HUES64 (cell line): Measurements from ENCODE around the gene TET1.
"Not testable (repeated sequence)": the region's sequence is repeated elsewhere in the genome, so short reads cannot be mapped to it uniquely, and the experiment has no call there.

ENCODE experiments used
- H3K27ac ChIP-seq: 2 replicates; pipeline ENCODE4 v1.7.0; 2013; ENCODE audit warnings: low read depth, low read length, inconsistent platforms
- H3K27me3 ChIP-seq: 2 replicates; pipeline ENCODE4 v1.6.1; 2013; ENCODE audit warnings: mild to moderate bottlenecking, low read length; ENCODE audit not compliant: insufficient read depth
- H3K36me3 ChIP-seq: 2 replicates; pipeline ENCODE4 v1.6.1; 2013; ENCODE audit warnings: mild to moderate bottlenecking, low read length; ENCODE audit not compliant: insufficient read depth
- H3K4me1 ChIP-seq: 2 replicates; pipeline ENCODE4 v1.6.1; 2013; ENCODE audit warnings: mild to moderate bottlenecking, low read length, moderate library complexity; ENCODE audit not compliant: insufficient read depth
- H3K4me3 ChIP-seq: 2 replicates; pipeline ENCODE4 v1.5.1; 2013; ENCODE audit warnings: mild to moderate bottlenecking, low read length, moderate library complexity
- H3K9ac ChIP-seq: 2 replicates; pipeline ENCODE4 v1.6.1; 2013; ENCODE audit warnings: mild to moderate bottlenecking, low read depth, low read length
- H3K9me3 ChIP-seq: 2 replicates; pipeline ENCODE4 v1.6.1; 2013; ENCODE audit warnings: low read depth, low read length; ENCODE audit not compliant: insufficient read depth
- WGBS: fragments of 150-250, 120-280 bp; methylation state at CpG from one replicate; pipeline ENCODE4 v1.1.7; 2013; ENCODE audit warnings: missing lambda C conversion rate; 5-methylcytosine and 5-hydroxymethylcytosine counted together

TET1 gene

GRCh38 chr10:68565658-68566057, 5.5 kb downstream of the TET1 start:
- no peaks in the 10 kb centered on the region for H3K9me3 ChIP-seq
- no peak overlapping the region for H3K9ac ChIP-seq
- no peak overlapping the region for H3K4me3 ChIP-seq
- WGBS, result 93% methylated on average over 2 of the region's 3 CpGs
- no peaks in the 10 kb centered on the region for H3K36me3 ChIP-seq
- H3K27me3 ChIP-seq, result no peaks in the 10 kb centered on the region
- H3K4me1 ChIP-seq, result peaks cover 19% of the 10 kb centered on the region
- H3K27ac ChIP-seq, result no peak overlapping the region

- no peak overlapping the region for H3K27ac ChIP-seq
- H3K4me3 ChIP-seq, result no peak overlapping the region
- 100% methylated on average over 1 of the region's 1 CpG for WGBS
- H3K27me3 ChIP-seq, result no peaks in the 10 kb centered on the region
- peaks cover 19% of the 10 kb centered on the region for H3K4me1 ChIP-seq
- H3K9ac ChIP-seq, result no peak overlapping the region
- H3K36me3 ChIP-seq, result no peaks in the 10 kb centered on the region
- H3K9me3 ChIP-seq, result no peaks in the 10 kb centered on the region
These were observed 6.2 kb downstream of the TET1 start for GRCh38 chr10:68566351-68566750.

- WGBS, result 91% methylated on average over 2 of the region's 2 CpGs
- Histone ChIP-seq H3K27ac (no peak overlapping the region), H3K4me1 (peaks cover 19% of the 10 kb centered on the region), H3K4me3 (no peak overlapping the region), H3K9me3 (no peaks in the 10 kb centered on the region), H3K27me3 (no peaks in the 10 kb centered on the region), H3K36me3 (peaks cover 4% of the 10 kb centered on the region), H3K9ac (no peak overlapping the region)
These were observed 6.8 kb downstream of the TET1 start for GRCh38 chr10:68566955-68567354.

- Histone ChIP-seq H3K9me3 (no peaks in the 10 kb centered on the region), H3K27me3 (no peaks in the 10 kb centered on the region), H3K4me3 (no peak overlapping the region), H3K9ac (no peak overlapping the region), H3K27ac (no peak overlapping the region), H3K36me3 (peaks cover 43% of the 10 kb centered on the region), H3K4me1 (0 out of 2 replicates have a peak, but pooled peaks cover 4% of the 10 kb centered on the region)
- WGBS, result 93% methylated on average over 5 of the region's 5 CpGs
These were observed 12.0 kb downstream of the TET1 start for GRCh38 chr10:68572151-68572550.

DNA sequence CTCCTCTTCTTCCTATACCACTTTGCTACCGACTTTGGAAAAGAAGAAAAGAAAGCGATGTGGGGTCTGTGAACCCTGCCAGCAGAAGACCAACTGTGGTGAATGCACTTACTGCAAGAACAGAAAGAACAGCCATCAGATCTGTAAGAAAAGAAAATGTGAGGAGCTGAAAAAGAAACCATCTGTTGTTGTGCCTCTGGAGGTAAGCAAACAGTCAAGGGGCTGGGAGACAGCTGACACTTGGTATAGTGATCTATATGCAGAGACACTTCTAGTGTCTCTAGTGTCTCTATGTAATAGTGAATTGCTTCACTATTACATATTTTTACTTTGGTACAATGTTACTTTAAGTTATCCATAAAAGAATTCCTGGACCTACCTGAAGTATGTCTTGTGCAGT, 13.9 kb downstream of the TET1 start:
- Histone ChIP-seq H3K9ac (no peak overlapping the region), H3K27me3 (no peaks in the 10 kb centered on the region), H3K4me3 (no peak overlapping the region), H3K4me1 (no peaks in the 10 kb centered on the region), H3K27ac (no peak overlapping the region), H3K9me3 (no peaks in the 10 kb centered on the region), H3K36me3 (peaks cover 55% of the 10 kb centered on the region)
- WGBS, result 100% methylated on average over 2 of the region's 2 CpGs

DNA sequence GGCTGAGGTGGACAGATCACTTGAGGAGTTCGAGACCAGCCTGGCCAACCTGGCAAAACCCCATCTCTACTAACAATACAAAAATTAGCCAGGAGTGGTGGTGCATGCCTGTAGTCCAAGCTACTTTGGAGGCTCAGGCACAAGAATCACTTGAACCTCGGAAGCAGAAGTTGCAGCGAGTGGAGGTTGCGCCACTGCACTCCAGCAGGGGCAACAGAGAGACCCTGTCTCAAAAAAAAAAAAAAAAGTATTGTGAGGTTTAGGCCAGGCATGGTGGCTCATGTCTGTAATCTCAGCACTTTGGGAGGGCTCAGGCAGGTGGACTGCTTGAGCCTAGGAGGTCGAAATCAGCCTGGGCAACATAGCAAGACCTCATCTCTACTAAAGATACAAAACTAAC, 16.0 kb downstream of the TET1 start:
- Histone ChIP-seq H3K4me1 (no peaks in the 10 kb centered on the region), H3K4me3 (no peak overlapping the region), H3K27me3 (no peaks in the 10 kb centered on the region), H3K9ac (no peak overlapping the region), H3K9me3 (no peaks in the 10 kb centered on the region), H3K27ac (no peak overlapping the region), H3K36me3 (peaks cover 70% of the 10 kb centered on the region)
- WGBS, result 85% methylated on average over 5 of the region's 5 CpGs

DNA sequence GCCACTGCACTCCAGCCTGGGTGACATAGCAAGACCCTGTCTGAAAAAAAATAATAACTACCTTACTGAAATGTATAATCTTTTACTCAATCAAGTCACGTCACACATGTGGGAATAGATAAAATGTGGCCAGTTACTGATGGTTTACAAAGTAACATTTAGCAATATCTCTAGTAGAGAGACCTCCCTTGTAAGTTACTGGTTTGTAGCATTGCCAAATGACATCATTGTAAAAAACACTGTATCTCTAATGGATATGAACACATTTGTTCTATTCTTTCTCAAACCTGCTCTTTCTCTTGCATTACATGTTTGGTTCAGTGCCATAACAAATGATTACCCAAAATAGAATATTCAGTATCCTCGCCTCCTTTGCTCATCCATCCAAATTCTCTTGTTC, 18.8 kb downstream of the TET1 start:
- Histone ChIP-seq H3K36me3 (peaks cover 69% of the 10 kb centered on the region), H3K4me1 (no peaks in the 10 kb centered on the region), H3K9me3 (no peaks in the 10 kb centered on the region), H3K9ac (no peak overlapping the region), H3K4me3 (no peak overlapping the region), H3K27ac (no peak overlapping the region), H3K27me3 (no peaks in the 10 kb centered on the region)
- 96% methylated on average over 1 of the region's 2 CpGs for WGBS

GRCh38 chr10:68584187-68584586, 24.1 kb downstream of the TET1 start:
- H3K9ac ChIP-seq, H3K4me1 ChIP-seq, H3K27me3 ChIP-seq, H3K27ac ChIP-seq, H3K9me3 ChIP-seq, H3K4me3 ChIP-seq: not testable (repeated sequence)
- H3K36me3 ChIP-seq, result peaks cover 68% of the 10 kb centered on the region
- 94% methylated on average over 6 of the region's 6 CpGs for WGBS

DNA sequence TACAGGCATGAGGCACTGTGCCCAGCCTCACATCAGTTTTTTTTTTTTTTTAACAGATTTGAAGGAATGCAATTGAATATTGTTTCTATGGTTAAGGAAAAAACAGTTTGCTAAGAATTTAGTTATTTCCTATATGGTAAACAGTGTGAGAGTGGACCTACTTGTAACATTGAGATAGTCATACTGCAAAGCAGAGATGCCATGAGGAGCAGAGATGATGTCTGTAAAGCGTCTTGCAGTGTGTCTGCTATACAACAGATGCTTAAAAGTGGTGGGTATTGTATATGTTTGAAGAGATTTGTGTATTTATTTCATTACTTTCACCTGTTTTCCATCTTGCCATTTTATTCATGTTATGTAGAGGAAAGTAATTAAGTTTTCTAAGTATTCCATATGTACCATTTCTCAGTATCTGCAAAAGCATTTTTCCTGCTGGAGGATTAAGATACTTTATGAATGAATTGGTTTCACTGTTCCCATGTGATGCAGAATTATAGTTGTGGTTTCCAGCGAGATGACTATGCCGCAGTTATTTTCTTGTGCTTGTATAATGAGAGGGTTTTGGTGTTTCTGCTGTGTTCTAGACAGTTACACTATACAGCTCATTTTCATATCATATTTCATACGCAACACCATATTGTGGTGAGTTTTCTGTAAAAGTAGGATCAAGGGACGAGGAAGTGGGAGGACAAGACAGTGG, 26.6 kb downstream of the TET1 start:
- Histone ChIP-seq H3K9me3 (no peaks in the 10 kb centered on the region), H3K36me3 (peaks cover 67% of the 10 kb centered on the region), H3K4me1 (no peaks in the 10 kb centered on the region), H3K27me3 (no peaks in the 10 kb centered on the region), H3K27ac (no peak overlapping the region), H3K4me3 (no peak overlapping the region), H3K9ac (no peak overlapping the region)
- 91% methylated on average over 5 of the region's 5 CpGs for WGBS

DNA sequence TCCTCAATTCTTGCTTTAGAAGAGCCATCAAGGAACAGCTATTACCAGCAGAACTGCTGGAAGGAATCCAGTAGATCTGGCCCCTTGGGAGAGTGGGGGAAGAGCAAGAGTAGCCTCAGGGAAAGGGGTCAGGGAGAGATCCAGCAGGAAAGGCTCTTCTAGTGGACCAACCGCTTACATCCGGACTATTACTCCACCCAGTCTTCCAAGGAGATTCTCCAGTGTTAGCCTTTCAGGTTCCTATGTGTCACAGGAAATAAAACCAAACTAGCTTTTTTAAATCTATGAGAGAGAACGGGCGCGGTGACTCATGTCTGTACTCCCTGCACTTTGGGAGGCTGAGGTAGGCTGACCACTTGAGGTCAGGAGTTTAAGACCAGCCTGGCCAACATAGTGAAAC, 34.3 kb downstream of the TET1 start:
- WGBS, result 92% methylated on average over 5 of the region's 5 CpGs
- Histone ChIP-seq H3K4me3 (no peak overlapping the region), H3K4me1 (peaks cover 17% of the 10 kb centered on the region), H3K27me3 (no peaks in the 10 kb centered on the region), H3K9ac (no peak overlapping the region), H3K9me3 (no peaks in the 10 kb centered on the region), H3K27ac (no peak overlapping the region), H3K36me3 (peaks cover 20% of the 10 kb centered on the region)

GRCh38 chr10:68595513-68595912, 35.4 kb downstream of the TET1 start:
- peaks cover 9% of the 10 kb centered on the region for H3K36me3 ChIP-seq

GRCh38 chr10:68597407-68597806, 37.3 kb downstream of the TET1 start:
- no peak overlapping the region for H3K27ac ChIP-seq
- 92% methylated on average over 1 of the region's 1 CpG for WGBS

More at GRCh38 chr10:68595513-68595912, 35.4 kb downstream of the TET1 start:
- H3K27ac ChIP-seq, result no peak overlapping the region
- H3K9me3 ChIP-seq, result no peaks in the 10 kb centered on the region
- 92% methylated on average over 5 of the region's 6 CpGs for WGBS
- no peak overlapping the region for H3K9ac ChIP-seq
- H3K4me3 ChIP-seq, result no peak overlapping the region
- H3K4me1 ChIP-seq, result peaks cover 25% of the 10 kb centered on the region
- H3K27me3 ChIP-seq, result no peaks in the 10 kb centered on the region

More at GRCh38 chr10:68597407-68597806, 37.3 kb downstream of the TET1 start:
- peaks cover 42% of the 10 kb centered on the region for H3K4me1 ChIP-seq
- peaks cover 17% of the 10 kb centered on the region for H3K36me3 ChIP-seq
- no peak overlapping the region for H3K4me3 ChIP-seq
- H3K27me3 ChIP-seq, result no peaks in the 10 kb centered on the region
- no peaks in the 10 kb centered on the region for H3K9me3 ChIP-seq
- H3K9ac ChIP-seq, result no peak overlapping the region
